K562 (cell line): ENCODE data around the gene ANKRD44. TPM values are rescaled to one million over a fixed set of nuclear protein-coding genes. Genes with fewer than 3 reads are reported as not detected.

Source experiments
- ATAC-seq: fragments of 200-7000 bp; cut with Tn5 transposase; 3 replicates; pipeline ENCODE4 v1.9.1; 2020; ENCODE audit warnings: moderate library complexity
- BruUV-seq: library from RNA; stranded (reverse); fragments of 400-500 nt; replicated peaks from 2 replicates; lab custom pipeline; 2021; lab: Mats Ljungman, UMichigan
- CTCF ChIA-PET: fragments of 300-600 bp; formaldehyde crosslinking; extraction: SDS; loops from one replicate; lab custom pipeline; 2021; ENCODE audit warnings: low intra/inter-chr PET ratio; lab: Yijun Ruan, JAX
- POLR2A ChIA-PET: fragments of 300-600, 350-650 bp; sonication (Branson Sonifier 250); formaldehyde crosslinking; extraction: SDS; loops from one replicate; lab custom pipeline; 2021; ENCODE audit warnings: antibody characterized with exemption, inconsistent platforms; lab: Yijun Ruan, JAX
- DNase-seq, 4 experiments: peaks; one replicate each; pipeline versions ENCODE4 v3.0.0 to v3.0.0-alpha.2; 2011 to 2018; ENCODE audit warnings: low spot score in 3 of 4, mixed read lengths in 3 of 4; ENCODE audit errors: extremely low read depth in 1 of 4
- FAIRE-seq: peaks from 2 replicates; lab custom pipeline; 2011; peaks lifted over from hg19 to GRCh38; lab: Jason Lieb, UNC
- H2AFZ ChIP-seq: 2 replicates; pipeline ENCODE4 v1.6.0; 2011; ENCODE audit warnings: low read depth, low read length, control low read depth, inconsistent platforms
- H3K27ac ChIP-seq: fragments of 200-600 bp; 3 replicates; pipeline ENCODE4 v1.8.0; 2011; ENCODE audit warnings: low read depth, mild to moderate bottlenecking, control low read depth, inconsistent platforms, low read length, moderate library complexity, mixed read lengths; ENCODE audit errors: extremely low read depth
- H3K27me3 ChIP-seq, 2 experiments: fragments of 300-600 bp in 1 of 2; 2 replicates in 1 of 2; 3 replicates in 1 of 2; pipeline versions ENCODE4 v1.6.0 to v1.8.0; 2011; ENCODE audit warnings: inconsistent platforms in 2 of 2, low read length in 2 of 2, mild to moderate bottlenecking in 1 of 2, mixed read lengths in 1 of 2, moderate library complexity in 1 of 2; ENCODE audit not compliant: control insufficient read depth in 2 of 2, insufficient read depth in 2 of 2
- H3K36me3 ChIP-seq: fragments of 300-600 bp; 3 replicates; pipeline ENCODE4 v1.8.0; 2011; ENCODE audit warnings: mild to moderate bottlenecking, low read length, inconsistent platforms; ENCODE audit not compliant: control insufficient read depth, insufficient read depth
- H3K4me1 ChIP-seq, 2 experiments: fragments of 200-600 bp in 1 of 2; replicated peaks in 1 of 2; 2 replicates in 1 of 2; 3 replicates in 1 of 2; pipeline versions ENCODE4 v1.5.1 to v1.8.0; 2011; ENCODE audit warnings: inconsistent platforms in 2 of 2, low read length in 2 of 2, mild to moderate bottlenecking in 1 of 2, mixed read lengths in 1 of 2, moderate library complexity in 1 of 2; ENCODE audit not compliant: control insufficient read depth in 2 of 2, insufficient read depth in 2 of 2
- H3K4me2 ChIP-seq: 2 replicates; pipeline ENCODE4 v1.6.1; 2011; ENCODE audit warnings: low read length, control low read depth, inconsistent platforms, mixed read lengths; ENCODE audit not compliant: insufficient read depth
- H3K4me3 ChIP-seq: fragments of 200-600 bp; sonication (generic), shearing (Covaris generic); 2 replicates; pipeline ENCODE4 v1.5.1; 2016; ENCODE audit warnings: control low read depth, inconsistent platforms
- H3K79me2 ChIP-seq: fragments of 200-600 bp; 3 replicates; pipeline ENCODE4 v1.8.0; 2011; ENCODE audit warnings: low read length, inconsistent platforms; ENCODE audit not compliant: control insufficient read depth, insufficient read depth
- H3K9ac ChIP-seq, 2 experiments: 2 replicates each; pipeline versions ENCODE4 v1.6.0 to v1.6.1; 2011; ENCODE audit warnings: low read depth in 2 of 2, low read length in 2 of 2, control low read depth in 1 of 2, inconsistent platforms in 1 of 2, mild to moderate bottlenecking in 1 of 2, mixed read lengths in 1 of 2; ENCODE audit not compliant: insufficient read depth in 1 of 2
- H3K9me1 ChIP-seq: one replicate; pipeline ENCODE4 v1.6.0; 2011; ENCODE audit warnings: inconsistent platforms, mild to moderate bottlenecking, low read length, moderate library complexity; ENCODE audit not compliant: control insufficient read depth, insufficient read depth
- H3K9me3 ChIP-seq: replicated peaks from 2 replicates; pipeline ENCODE4 v1.5.1; 2011; ENCODE audit warnings: low read depth, low read length, inconsistent platforms; ENCODE audit not compliant: control insufficient read depth, insufficient read depth
- H4K20me1 ChIP-seq: replicated peaks from 2 replicates; pipeline ENCODE4 v1.6.1; 2011; ENCODE audit warnings: low read length, inconsistent platforms, mixed read lengths; ENCODE audit not compliant: control insufficient read depth, insufficient read depth
- GATAD2B ChIP-seq: fragments of 450-650 bp; IDR thresholded peaks from 2 replicates; pipeline ENCODE4 v1.6.1; 2017; ENCODE audit warnings: mild to moderate bottlenecking, borderline replicate concordance
- HIVEP1 ChIP-seq: fragments of 250-450 bp; sonication (Bioruptor Pico); IDR thresholded peaks from 2 replicates; pipeline ENCODE4 v1.4.0; 2020; ENCODE audit warnings: mild to moderate bottlenecking
- HSF4 ChIP-seq: fragments of 250-450 bp; sonication (Bioruptor Pico); IDR thresholded peaks from 2 replicates; pipeline ENCODE4 v2.1.2; 2022; ENCODE audit warnings: mild to moderate bottlenecking, moderate library complexity, borderline replicate concordance
- NFE2L1 ChIP-seq: fragments of 450-650 bp; IDR thresholded peaks from 2 replicates; pipeline ENCODE4 v1.6.1; 2016; ENCODE audit warnings: missing genetic modification characterization, low read depth, mild to moderate bottlenecking, missing compliant biosample characterization, moderate library complexity, borderline replicate concordance
- RBFOX2 ChIP-seq: fragments of 200-400 bp; formaldehyde crosslinking; IDR thresholded peaks from 2 replicates; pipeline ENCODE4 v1.6.1; 2017; ENCODE audit warnings: low read depth, mild to moderate bottlenecking, low read length, moderate library complexity
- RBM22 ChIP-seq: fragments of 200-400 bp; formaldehyde crosslinking; IDR thresholded peaks from 2 replicates; pipeline ENCODE4 v1.6.1; 2018; ENCODE audit warnings: low read length, low read depth; ENCODE audit not compliant: poor library complexity, severe bottlenecking
- RFX5 ChIP-seq: IDR thresholded peaks from 2 replicates; pipeline ENCODE4 v1.6.1; 2011; ENCODE audit warnings: low read depth, mild to moderate bottlenecking, improper control_type of control experiment, low read length
- SMC3 ChIP-seq: conservative IDR thresholded peaks from 2 replicates; pipeline ENCODE4 v1.6.1; 2011; ENCODE audit warnings: low read depth, low read length, improper control_type of control experiment; ENCODE audit not compliant: insufficient read depth
- SP2 ChIP-seq: IDR thresholded peaks from 2 replicates; pipeline ENCODE4 v1.6.1; 2011; ENCODE audit warnings: mild to moderate bottlenecking, low read depth, low read length, moderate library complexity; ENCODE audit not compliant: poor library complexity, severe bottlenecking; ENCODE audit errors: extremely low read depth
- WGBS: fragments of 100-300 bp; shearing (Covaris generic); methylation state at CpG from one replicate; pipeline ENCODE4 v1.1.6; 2016; ENCODE audit warnings: low coverage, mixed read lengths; ENCODE audit not compliant: insufficient coverage; ENCODE audit errors: missing lambda C conversion rate; 5-methylcytosine and 5-hydroxymethylcytosine counted together
- in situ Hi-C: fragments of 300-500 bp; cut with MboI; formaldehyde crosslinking; loops from 4 replicates; pipeline ENCODE4 v1.15.0; 2018; ENCODE audit warnings: inconsistent platforms, mixed read lengths
- intact Hi-C: fragments of 100-400 bp; cut with micrococcal nuclease; formaldehyde crosslinking; loops from 2 replicates; pipeline ENCODE4 v1.14.2; 2022
- polyA plus RNA-seq, 8 experiments: library from polyadenylated mRNA; depleted of rRNA in 4 of 8; stranded (reverse) in 5 of 8; unstranded in 3 of 8; fragments of >200 nt; fragmentation: Nextera tagmentation in 2 of 8; fragmentation: Illumina TruSeq in 1 of 8; extraction: Ambion mirVana in 2 of 8; extraction: Trizol in 1 of 8; gene quantifications; 2 replicates each; pipeline versions ENCODE4 v1.2.1 to v1.2.3, GENCODE V29; 2011 to 2014; ENCODE audit warnings: inconsistent platforms in 1 of 8, missing spikeins in 1 of 8
- total RNA-seq, 7 experiments: library from RNA; depleted of rRNA in 6 of 7; stranded (reverse); fragments of >200 nt in 6 of 7; fragmentation: Illumina TruSeq in 2 of 7; extraction: Trizol in 2 of 7; gene quantifications; 2 replicates each; pipeline versions ENCODE4 v1.2.1 to v1.2.3, GENCODE V29; 2011 to 2021; ENCODE audit warnings: low replicate concordance in 1 of 7
- TF ChIP-seq, protein P1 (sequence below), 3 experiments: IDR thresholded peaks in 2 of 3; conservative IDR thresholded peaks in 1 of 3; 2 replicates each; pipeline ENCODE4 v1.5.1; 2011 to 2012; ENCODE audit warnings: low read length in 3 of 3, mild to moderate bottlenecking in 3 of 3, control low read depth in 2 of 3, improper control_type of control experiment in 1 of 3, inconsistent platforms in 1 of 3, low read depth in 1 of 3, mixed read lengths in 1 of 3, moderate library complexity in 1 of 3; ENCODE audit not compliant: insufficient read depth in 2 of 3
- TF ChIP-seq, protein P2 (sequence below): fragments of 450-650 bp; IDR thresholded peaks from 2 replicates; pipeline ENCODE4 v1.6.1; 2016; ENCODE audit warnings: low read depth, mild to moderate bottlenecking, moderate library complexity
- TF ChIP-seq, protein P3 (sequence below): sonication (generic); formaldehyde crosslinking; IDR thresholded peaks from 2 replicates; pipeline ENCODE4 v1.8.0; 2023; ENCODE audit warnings: missing genetic modification reagents, mild to moderate bottlenecking, borderline replicate concordance

Gene ANKRD44
- total and polyA plus RNA-seq, 9 of the 15 experiments (the other 6 are each of a cell fraction or from before 2014, with no cell fraction given), result 0.03 to 0.64 (median 0.07) TPM; not detected in 3

DNA sequence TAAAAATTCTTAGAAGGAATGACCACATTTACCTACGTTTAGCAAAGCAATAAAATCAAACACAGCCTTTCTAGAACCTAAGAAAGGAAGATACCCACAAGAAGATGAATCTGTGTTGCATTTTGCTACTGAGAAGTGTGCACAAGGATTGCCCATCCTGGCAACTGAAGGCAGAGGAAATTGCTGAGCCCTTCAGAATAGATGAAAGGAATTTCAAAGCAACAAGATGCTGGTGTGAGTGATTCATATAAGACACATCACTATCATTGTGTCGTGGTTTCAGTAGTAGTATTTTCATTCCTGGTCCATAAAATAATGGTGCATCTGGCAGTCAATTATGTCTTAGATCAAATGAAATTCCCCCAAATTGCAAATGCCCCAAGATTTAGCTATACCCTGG is 48.4 kb upstream of the ANKRD44 start:
- H3K9me3 ChIP-seq, result no peaks in the 10 kb centered on the region
- in situ Hi-C loops, result no loop called here
- H3K4me3 ChIP-seq, result no peak overlapping the region
- intact Hi-C loops, result no loop called here
- H3K36me3 ChIP-seq, result no peaks in the 10 kb centered on the region
- no peaks in the 10 kb centered on the region for H3K79me2 ChIP-seq
- no peak for ATAC-seq
- no peak for TF ChIP-seq RBM22
- no peak for TF ChIP-seq RBFOX2
- TF ChIP-seq HSF4 (CRISPR knock-in tag), result no peak
- TF ChIP-seq, protein P1, sequence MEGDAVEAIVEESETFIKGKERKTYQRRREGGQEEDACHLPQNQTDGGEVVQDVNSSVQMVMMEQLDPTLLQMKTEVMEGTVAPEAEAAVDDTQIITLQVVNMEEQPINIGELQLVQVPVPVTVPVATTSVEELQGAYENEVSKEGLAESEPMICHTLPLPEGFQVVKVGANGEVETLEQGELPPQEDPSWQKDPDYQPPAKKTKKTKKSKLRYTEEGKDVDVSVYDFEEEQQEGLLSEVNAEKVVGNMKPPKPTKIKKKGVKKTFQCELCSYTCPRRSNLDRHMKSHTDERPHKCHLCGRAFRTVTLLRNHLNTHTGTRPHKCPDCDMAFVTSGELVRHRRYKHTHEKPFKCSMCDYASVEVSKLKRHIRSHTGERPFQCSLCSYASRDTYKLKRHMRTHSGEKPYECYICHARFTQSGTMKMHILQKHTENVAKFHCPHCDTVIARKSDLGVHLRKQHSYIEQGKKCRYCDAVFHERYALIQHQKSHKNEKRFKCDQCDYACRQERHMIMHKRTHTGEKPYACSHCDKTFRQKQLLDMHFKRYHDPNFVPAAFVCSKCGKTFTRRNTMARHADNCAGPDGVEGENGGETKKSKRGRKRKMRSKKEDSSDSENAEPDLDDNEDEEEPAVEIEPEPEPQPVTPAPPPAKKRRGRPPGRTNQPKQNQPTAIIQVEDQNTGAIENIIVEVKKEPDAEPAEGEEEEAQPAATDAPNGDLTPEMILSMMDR (IDR thresholded peaks at IDR 0.05 in 2 of 3, conservative IDR thresholded peaks at IDR 0.05 in 1 of 3; ENCODE audit: insufficient read depth in 2 of 3, low read depth in 1 of 3, low read length in 3 of 3), result no peak
- TF ChIP-seq, protein P2, sequence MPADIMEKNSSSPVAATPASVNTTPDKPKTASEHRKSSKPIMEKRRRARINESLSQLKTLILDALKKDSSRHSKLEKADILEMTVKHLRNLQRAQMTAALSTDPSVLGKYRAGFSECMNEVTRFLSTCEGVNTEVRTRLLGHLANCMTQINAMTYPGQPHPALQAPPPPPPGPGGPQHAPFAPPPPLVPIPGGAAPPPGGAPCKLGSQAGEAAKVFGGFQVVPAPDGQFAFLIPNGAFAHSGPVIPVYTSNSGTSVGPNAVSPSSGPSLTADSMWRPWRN, result no peak
- no peak for TF ChIP-seq NFE2L1
- no peak for TF ChIP-seq SP2
- TF ChIP-seq SMC3, result no peak
- no peak for TF ChIP-seq GATAD2B
- no peak for TF ChIP-seq RFX5
- TF ChIP-seq, protein P3, sequence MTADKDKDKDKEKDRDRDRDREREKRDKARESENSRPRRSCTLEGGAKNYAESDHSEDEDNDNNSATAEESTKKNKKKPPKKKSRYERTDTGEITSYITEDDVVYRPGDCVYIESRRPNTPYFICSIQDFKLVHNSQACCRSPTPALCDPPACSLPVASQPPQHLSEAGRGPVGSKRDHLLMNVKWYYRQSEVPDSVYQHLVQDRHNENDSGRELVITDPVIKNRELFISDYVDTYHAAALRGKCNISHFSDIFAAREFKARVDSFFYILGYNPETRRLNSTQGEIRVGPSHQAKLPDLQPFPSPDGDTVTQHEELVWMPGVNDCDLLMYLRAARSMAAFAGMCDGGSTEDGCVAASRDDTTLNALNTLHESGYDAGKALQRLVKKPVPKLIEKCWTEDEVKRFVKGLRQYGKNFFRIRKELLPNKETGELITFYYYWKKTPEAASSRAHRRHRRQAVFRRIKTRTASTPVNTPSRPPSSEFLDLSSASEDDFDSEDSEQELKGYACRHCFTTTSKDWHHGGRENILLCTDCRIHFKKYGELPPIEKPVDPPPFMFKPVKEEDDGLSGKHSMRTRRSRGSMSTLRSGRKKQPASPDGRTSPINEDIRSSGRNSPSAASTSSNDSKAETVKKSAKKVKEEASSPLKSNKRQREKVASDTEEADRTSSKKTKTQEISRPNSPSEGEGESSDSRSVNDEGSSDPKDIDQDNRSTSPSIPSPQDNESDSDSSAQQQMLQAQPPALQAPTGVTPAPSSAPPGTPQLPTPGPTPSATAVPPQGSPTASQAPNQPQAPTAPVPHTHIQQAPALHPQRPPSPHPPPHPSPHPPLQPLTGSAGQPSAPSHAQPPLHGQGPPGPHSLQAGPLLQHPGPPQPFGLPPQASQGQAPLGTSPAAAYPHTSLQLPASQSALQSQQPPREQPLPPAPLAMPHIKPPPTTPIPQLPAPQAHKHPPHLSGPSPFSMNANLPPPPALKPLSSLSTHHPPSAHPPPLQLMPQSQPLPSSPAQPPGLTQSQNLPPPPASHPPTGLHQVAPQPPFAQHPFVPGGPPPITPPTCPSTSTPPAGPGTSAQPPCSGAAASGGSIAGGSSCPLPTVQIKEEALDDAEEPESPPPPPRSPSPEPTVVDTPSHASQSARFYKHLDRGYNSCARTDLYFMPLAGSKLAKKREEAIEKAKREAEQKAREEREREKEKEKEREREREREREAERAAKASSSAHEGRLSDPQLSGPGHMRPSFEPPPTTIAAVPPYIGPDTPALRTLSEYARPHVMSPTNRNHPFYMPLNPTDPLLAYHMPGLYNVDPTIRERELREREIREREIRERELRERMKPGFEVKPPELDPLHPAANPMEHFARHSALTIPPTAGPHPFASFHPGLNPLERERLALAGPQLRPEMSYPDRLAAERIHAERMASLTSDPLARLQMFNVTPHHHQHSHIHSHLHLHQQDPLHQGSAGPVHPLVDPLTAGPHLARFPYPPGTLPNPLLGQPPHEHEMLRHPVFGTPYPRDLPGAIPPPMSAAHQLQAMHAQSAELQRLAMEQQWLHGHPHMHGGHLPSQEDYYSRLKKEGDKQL, result no peak
- TF ChIP-seq HIVEP1 (CRISPR knock-in tag), result no peak
- H2AFZ ChIP-seq, result no peak overlapping the region
- H3K27me3 ChIP-seq, result peaks cover 0 to 6% of the 10 kb centered on the region in 2 experiments; a peak in 1 of 5 replicates
- POLR2A ChIA-PET, result no interaction called here
- H3K27ac ChIP-seq, result no peak overlapping the region
- CTCF ChIA-PET, result no interaction called here
- H3K4me2 ChIP-seq, result no peak overlapping the region
- no peaks in the 10 kb centered on the region for H3K9me1 ChIP-seq
- BruUV-seq, result no TSS peak
- FAIRE-seq, result no peak
- H3K4me1 ChIP-seq, result no peaks in the 10 kb centered on the region
- no peak overlapping the region for H3K9ac ChIP-seq
- DNase-seq, result no peak
- H4K20me1 ChIP-seq, result no peaks in the 10 kb centered on the region
- 0% methylated on average over 2 of the region's 2 CpGs for WGBS
